GM15510 (cell line): Measurements from ENCODE around the gene OPRM1.

Experiments
- POLR2A ChIP-seq: IDR thresholded peaks from 3 replicates; pipeline ENCODE4 v1.6.1; 2011; ENCODE audit warnings: borderline replicate concordance; ENCODE audit not compliant: insufficient read length; ENCODE audit errors: extremely low read depth

OPRM1 gene

GRCh38 chr6:154247119-154247861 is 208.2 kb downstream of the OPRM1 start:
- TF ChIP-seq POLR2A: no peak

- TF ChIP-seq POLR2A: no peak
These were observed 210.7 kb downstream of the OPRM1 start for GRCh38 chr6:154249499-154250298.

GRCh38 chr6:154251116-154251515 is 212.1 kb downstream of the OPRM1 start:
- TF ChIP-seq POLR2A: no peak

GRCh38 chr6:154252678-154253077 is 213.6 kb downstream of the OPRM1 start:
- TF ChIP-seq POLR2A: no peak

GRCh38 chr6:154257067-154257466 is 218.0 kb downstream of the OPRM1 start:
- no peak for TF ChIP-seq POLR2A

- TF ChIP-seq POLR2A: no peak
These were observed 219.2 kb downstream of the OPRM1 start for GRCh38 chr6:154258064-154258757.

GRCh38 chr6:154261688-154262397 is 222.8 kb downstream of the OPRM1 start:
- TF ChIP-seq POLR2A: no peak

GRCh38 chr6:154266560-154267099 is 227.6 kb downstream of the OPRM1 start:
- no peak for TF ChIP-seq POLR2A

GRCh38 chr6:154267508-154268106 is 228.6 kb downstream of the OPRM1 start:
- peak; percentile 53 for TF ChIP-seq POLR2A

GRCh38 chr6:154268486-154268885 is 229.4 kb downstream of the OPRM1 start:
- no peak for TF ChIP-seq POLR2A

- TF ChIP-seq POLR2A: no peak
These were observed 235.1 kb downstream of the OPRM1 start for GRCh38 chr6:154274168-154274567.

- TF ChIP-seq POLR2A: no peak
These were observed 238.0 kb downstream of the OPRM1 start for GRCh38 chr6:154276810-154277628.

GRCh38 chr6:154277629-154278017 is 238.6 kb downstream of the OPRM1 start:
- TF ChIP-seq POLR2A: no peak

- TF ChIP-seq POLR2A: no peak
These were observed 241.5 kb downstream of the OPRM1 start for GRCh38 chr6:154280521-154280920.

- TF ChIP-seq POLR2A: no peak
These were observed 245.3 kb downstream of the OPRM1 start for GRCh38 chr6:154284313-154284853.
